Heart left ventricle (tissue), 16 donors: ENCODE measurements around the gene NFX1. TPM values are rescaled to one million over a fixed set of nuclear protein-coding genes. Genes with fewer than 3 reads are reported as not detected.

Experiments
- ATAC-seq, 4 donors: fragments of 200-7000 bp; cut with Tn5 transposase; one replicate each; pipeline ENCODE4 v1.9.1; 2020 to 2022; ENCODE audit warnings: moderate library complexity in 4 of 4, mild to moderate bottlenecking in 3 of 4, moderate number of reproducible peaks in 1 of 4
- DNase-seq, 5 donors: peaks; one replicate each; pipeline ENCODE4 v3.0.0-alpha.2; 2020
- H3K27ac ChIP-seq, 12 donors: fragments of 200-600 bp; sonication (generic) in 4 of 12; one replicate each; pipeline versions ENCODE4 v1.5.0 to v1.8.0; 2016 to 2022; ENCODE audit warnings: mild to moderate bottlenecking in 2 of 12
- H3K27me3 ChIP-seq, 9 donors: fragments of 200-600 bp; sonication (generic) in 2 of 9; one replicate each; pipeline versions ENCODE4 v1.5.1 to v1.8.0; 2016 to 2022; ENCODE audit warnings: mild to moderate bottlenecking in 3 of 9
- H3K36me3 ChIP-seq, 9 donors: fragments of 200-600 bp; sonication (generic) in 2 of 9; one replicate each; pipeline versions ENCODE4 v1.5.0 to v1.8.0; 2018 to 2022; ENCODE audit warnings: mild to moderate bottlenecking in 2 of 9
- H3K4me1 ChIP-seq, 12 donors: fragments of 200-600 bp; sonication (generic) in 4 of 12; one replicate each; pipeline versions ENCODE4 v1.5.0 to v1.8.0; 2016 to 2022; ENCODE audit warnings: mild to moderate bottlenecking in 3 of 12
- H3K4me3 ChIP-seq, 12 donors: fragments of 200-600 bp; sonication (generic) in 4 of 12; one replicate each; pipeline versions ENCODE4 v1.5.0 to v1.8.0; 2017 to 2022; ENCODE audit warnings: mild to moderate bottlenecking in 9 of 12, moderate library complexity in 4 of 12
- H3K9me3 ChIP-seq, 12 donors: fragments of 200-600 bp; sonication (generic) in 4 of 12; one replicate each; pipeline versions ENCODE4 v1.5.0 to v1.8.0; 2016 to 2022; ENCODE audit warnings: mild to moderate bottlenecking in 1 of 12
- POLR2A ChIP-seq, 2 donors: fragments of 450-650 bp; IDR thresholded peaks; one replicate each; pipeline ENCODE4 v1.6.1; 2017; ENCODE audit warnings: antibody characterized with exemption in 2 of 2, mild to moderate bottlenecking in 2 of 2, moderate library complexity in 2 of 2
- WGBS, 4 donors: extraction: QIAGEN DNeasy Blood & Tissue Kit in 2 of 4; methylation state at CpG; one replicate each; pipeline versions ENCODE4 v1.1.5 to v1.1.7; 2013 to 2018; 5-methylcytosine and 5-hydroxymethylcytosine counted together
- intact Hi-C, 10 donors: fragments of 100-400 bp; cut with DNase I; formaldehyde crosslinking; loops; one replicate each; pipeline versions ENCODE4 v1.11.1 to v1.14.2; 2022
- polyA plus RNA-seq, 2 donors: library from polyadenylated mRNA; stranded (reverse); fragments of 200-250 nt; gene quantifications; one replicate each; pipeline ENCODE4 v1.2.3, GENCODE V29; 2013
- total RNA-seq, 9 donors: library from RNA; depleted of rRNA in 2 of 9; stranded (reverse); fragments of >200 nt in 2 of 9; fragmentation: NEBNext Ultra II Directional in 3 of 9; extraction: Animal tissue kit (Norgen Biotek cat#: 25700) in 3 of 9; gene quantifications; one replicate each; pipeline versions ENCODE4 v1.1.0 to v1.2.4, GENCODE V29; 2016 to 2023
- TF ChIP-seq, protein P1 (sequence below), 12 donors: fragments of 200-600 bp; sonication (generic) in 4 of 12; IDR thresholded peaks; one replicate each; pipeline versions ENCODE4 v1.5.0 to v1.8.0; 2018 to 2022; ENCODE audit warnings: antibody characterized with exemption in 12 of 12, mild to moderate bottlenecking in 5 of 12
- donor health status: ischemic (EF 13 %, LVEDD 7.1; RV severe dilation, severe dysfunction).
- donor health status: healthy with polysubstance abuse.
- donor health status: DM: no; HTN: yes; CAD: no.
- donor health status: DM: no; HTN: no; CAD: no.
- donor health status: ischemic (EF 25% LVEDD 6.9; RV normal size, moderate dysfunction).
- donor health status: ischemic (EF 25% LVEDD 5.7; RV mildly dilated, moderate dysfunction).
- donor health status: healthy.
- donor health status: DM: yes; HTN: yes; CAD: no.
- donor health status: ischemic (EF 35%, LVEDD 5.7; RV mildly dilated, moderate dysfunction).
- donor health status: nonischemic (EF 11% LVEDD 7.7; RV severe dilation, severe dysfunction).
- donor health status: DM: yes; HTN: yes; CAD: no.
- donor health status: PGD.
- donor health status: ischemic (EF 29% LVEDD 5.4; RV normal size, mild dysfunction).
- donor health status: nonischemic (EF 23%, LVEDD 6.1; RV moderate dilation, normal function).

Gene NFX1
- total and polyA plus RNA-seq, 11 donors: 13.7 to 42.0 (median 32.7) TPM

DNA sequence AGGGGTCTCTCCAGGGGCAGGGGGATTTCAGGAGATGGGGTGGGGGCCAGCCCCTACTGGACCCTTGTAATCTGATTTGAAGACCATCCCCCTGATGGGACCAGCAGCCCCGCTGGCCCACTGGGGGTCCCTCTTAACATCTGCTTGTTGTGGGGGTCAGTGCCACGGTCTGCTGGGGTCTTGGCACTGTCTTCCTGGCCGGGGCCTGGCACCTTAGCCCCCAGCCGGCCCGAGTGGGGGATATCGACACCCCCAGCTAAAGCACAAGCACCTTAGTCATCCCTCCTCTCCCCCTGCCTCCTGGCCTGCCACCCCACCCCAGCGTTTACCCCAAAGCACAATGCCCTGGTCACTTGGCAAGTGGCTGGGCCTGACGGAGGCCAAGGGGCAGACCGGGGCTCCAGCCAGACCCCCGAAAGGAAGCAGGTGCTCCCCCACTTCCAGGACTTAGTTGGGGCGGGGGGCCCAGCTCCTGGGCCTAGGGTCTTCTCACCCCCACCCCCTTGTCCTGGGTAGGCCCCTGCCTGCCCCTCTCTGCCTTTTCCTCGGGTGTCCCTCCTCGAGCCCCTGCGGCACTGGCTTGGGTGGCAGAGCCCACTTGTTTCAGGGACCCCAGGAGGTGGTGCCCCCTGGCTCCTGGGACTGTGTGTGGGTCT is 1.4 kb upstream of the NFX1 start:
- Histone ChIP-seq H3K36me3 (peaks cover 0 to 42% (median 32%) of the 10 kb centered on the region in 9 donors), H3K9me3 (no peaks in the 10 kb centered on the region), H3K27ac (peak overlapping the region; percentile 94 to 100 (median 98)), H3K4me3 (peak overlapping the region in 8 of 12 donors; percentile 71 to 94 (median 85)), H3K4me1 (peaks cover 9 to 51% (median 32%) of the 10 kb centered on the region in 12 donors), H3K27me3 (no peaks in the 10 kb centered on the region)
- ATAC-seq (no peak), DNase-seq (peak; percentile 16 to 53 (median 24))
- intact Hi-C loops: loop anchor here in 4 of 10 donors (5.0 to 10.0 kb wide), 3 partner anchors 166 to 178 kb away; no protein-coding TSS in a partner anchor
- 82 to 91% (median 84%) methylated on average over 9 to 14 of the region's 14 CpGs for WGBS, 4 donors
- no peak for TF ChIP-seq POLR2A (IDR thresholded peaks at IDR 0.05)
- TF ChIP-seq, protein P1, sequence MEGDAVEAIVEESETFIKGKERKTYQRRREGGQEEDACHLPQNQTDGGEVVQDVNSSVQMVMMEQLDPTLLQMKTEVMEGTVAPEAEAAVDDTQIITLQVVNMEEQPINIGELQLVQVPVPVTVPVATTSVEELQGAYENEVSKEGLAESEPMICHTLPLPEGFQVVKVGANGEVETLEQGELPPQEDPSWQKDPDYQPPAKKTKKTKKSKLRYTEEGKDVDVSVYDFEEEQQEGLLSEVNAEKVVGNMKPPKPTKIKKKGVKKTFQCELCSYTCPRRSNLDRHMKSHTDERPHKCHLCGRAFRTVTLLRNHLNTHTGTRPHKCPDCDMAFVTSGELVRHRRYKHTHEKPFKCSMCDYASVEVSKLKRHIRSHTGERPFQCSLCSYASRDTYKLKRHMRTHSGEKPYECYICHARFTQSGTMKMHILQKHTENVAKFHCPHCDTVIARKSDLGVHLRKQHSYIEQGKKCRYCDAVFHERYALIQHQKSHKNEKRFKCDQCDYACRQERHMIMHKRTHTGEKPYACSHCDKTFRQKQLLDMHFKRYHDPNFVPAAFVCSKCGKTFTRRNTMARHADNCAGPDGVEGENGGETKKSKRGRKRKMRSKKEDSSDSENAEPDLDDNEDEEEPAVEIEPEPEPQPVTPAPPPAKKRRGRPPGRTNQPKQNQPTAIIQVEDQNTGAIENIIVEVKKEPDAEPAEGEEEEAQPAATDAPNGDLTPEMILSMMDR (IDR thresholded peaks at IDR 0.05): no peak

DNA sequence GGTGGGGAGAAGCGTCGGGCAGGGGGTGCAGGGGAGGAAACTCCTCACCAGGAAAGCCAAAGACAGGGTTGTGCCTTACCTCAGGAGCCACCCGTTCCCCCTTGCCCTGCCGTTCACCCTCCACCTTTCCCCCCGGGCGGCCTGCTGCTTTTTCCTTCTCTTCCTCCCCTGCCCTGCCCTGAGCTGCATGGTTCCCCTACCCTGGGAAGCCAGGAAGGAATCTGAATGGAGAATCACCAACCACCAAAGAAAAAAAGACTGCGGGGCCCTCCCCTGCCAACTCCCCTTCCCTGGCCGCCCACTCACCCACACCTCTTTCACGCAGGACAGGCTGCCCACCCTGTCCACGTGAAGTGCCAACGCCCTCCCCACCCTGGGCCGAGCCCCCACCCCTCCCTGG is 820 bp upstream of the NFX1 start:
- Histone ChIP-seq H3K4me1 (peaks cover 9 to 52% (median 32%) of the 10 kb centered on the region in 12 donors), H3K9me3 (no peaks in the 10 kb centered on the region), H3K27ac (peak overlapping the region; percentile 94 to 100 (median 98)), H3K36me3 (peaks cover 0 to 43% (median 31%) of the 10 kb centered on the region in 9 donors), H3K27me3 (no peaks in the 10 kb centered on the region), H3K4me3 (peak overlapping the region; percentile 56 to 94 (median 78))
- ATAC-seq (peak in 3 of 4 donors; percentile 2 to 8 (median 4)), DNase-seq (peak in 2 of 5 donors; percentile 21 to 25)
- intact Hi-C loops: loop anchor here in 4 of 10 donors (5.0 to 10.0 kb wide), 3 partner anchors 165 to 178 kb away; no protein-coding TSS in a partner anchor
- TF ChIP-seq, protein P1 (IDR thresholded peaks at IDR 0.05): no peak
- TF ChIP-seq POLR2A (IDR thresholded peaks at IDR 0.05): no peak
- 8 to 13% (median 11%) methylated on average over 12 of the region's 12 CpGs for WGBS, 4 donors

DNA sequence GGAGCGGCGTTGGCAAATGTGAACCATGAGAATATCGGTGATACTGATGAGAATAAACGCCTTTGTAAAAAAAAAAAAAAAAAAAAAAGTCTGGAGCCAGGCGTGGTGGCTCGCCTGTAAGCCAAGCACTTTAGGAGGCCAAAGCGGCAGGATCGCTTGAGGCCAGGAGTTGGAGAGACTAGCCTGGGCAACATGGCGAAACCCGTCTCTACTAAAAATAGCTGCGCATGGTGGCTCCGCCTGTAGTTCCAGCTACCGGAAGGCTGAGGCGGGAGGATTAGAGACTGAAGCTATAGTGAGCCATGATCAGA is 425 bp upstream of the NFX1 start:
- Histone ChIP-seq H3K27ac (peak overlapping the region; percentile 94 to 100 (median 98)), H3K36me3 (peaks cover 0 to 43% (median 31%) of the 10 kb centered on the region in 9 donors), H3K9me3 (no peaks in the 10 kb centered on the region), H3K27me3 (no peaks in the 10 kb centered on the region), H3K4me1 (peaks cover 9 to 54% (median 33%) of the 10 kb centered on the region in 12 donors), H3K4me3 (peak overlapping the region; percentile 56 to 94 (median 78))
- DNase-seq (no peak), ATAC-seq (peak; percentile 54 to 62 (median 59))
- TF ChIP-seq POLR2A (IDR thresholded peaks at IDR 0.05): no peak
- TF ChIP-seq, protein P1 (IDR thresholded peaks at IDR 0.05): no peak
- 0 to 1% (median 1%) methylated on average over 14 of the region's 14 CpGs for WGBS, 4 donors
- intact Hi-C loops: loop anchor here in 7 of 10 donors (1.0 to 10.0 kb wide), 8 partner anchors 26 to 435 kb away; partner anchors contain the start of gene BAG1 (in 1 of the 7)

DNA sequence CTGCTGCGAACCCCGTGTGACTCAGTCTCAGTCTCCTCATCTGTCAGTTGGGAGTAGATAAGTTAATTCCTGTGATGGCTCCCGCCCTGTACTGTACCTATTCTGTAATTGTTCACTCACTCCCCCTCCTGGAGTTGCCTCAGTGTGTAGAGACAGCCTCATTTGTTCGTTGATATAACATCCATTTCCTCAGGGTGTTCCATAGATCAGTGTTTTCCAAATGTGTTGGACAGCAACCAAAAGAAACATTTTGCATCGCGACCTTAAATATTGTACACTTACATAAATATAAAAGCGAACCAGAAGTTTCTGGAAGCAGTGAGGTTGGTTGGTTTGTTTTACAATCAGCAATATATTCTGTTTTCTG is 698 bp downstream of the NFX1 start:
- 7 to 15% (median 14%) methylated on average over 7 of the region's 7 CpGs for WGBS, 4 donors
- intact Hi-C loops: loop anchor here in 3 of 10 donors (5.0 to 10.0 kb wide), 3 partner anchors 36 to 434 kb away; no protein-coding TSS in a partner anchor
- peak overlapping the region; percentile 56 to 94 (median 78) for H3K4me3 ChIP-seq
- no peak for TF ChIP-seq POLR2A (IDR thresholded peaks at IDR 0.05)
- TF ChIP-seq, protein P1 (IDR thresholded peaks at IDR 0.05): no peak
- no peaks in the 10 kb centered on the region for H3K27me3 ChIP-seq
- DNase-seq: no peak
- no peak for ATAC-seq
- peak overlapping the region; percentile 94 to 100 (median 98) for H3K27ac ChIP-seq
- H3K36me3 ChIP-seq: peaks cover 0 to 49% (median 31%) of the 10 kb centered on the region in 9 donors
- peaks cover 9 to 64% (median 36%) of the 10 kb centered on the region in 12 donors for H3K4me1 ChIP-seq
- H3K9me3 ChIP-seq: no peaks in the 10 kb centered on the region
